GM20431 (cell line): ENCODE results near the gene ASS1.

ENCODE experiments used
- in situ Hi-C: fragments of 300-500 bp; cut with MseI, MboI; formaldehyde crosslinking; loops from one replicate; pipeline ENCODE4 v1.15.0; 2020; ENCODE audit warnings: low sequenced_read_pairs; ENCODE audit not compliant: unreplicated experiment

Gene ASS1

GRCh38 chr9:130417602-130418001, 27.2 kb upstream of the ASS1 start:
- in situ Hi-C loops = no loop called here

DNA sequence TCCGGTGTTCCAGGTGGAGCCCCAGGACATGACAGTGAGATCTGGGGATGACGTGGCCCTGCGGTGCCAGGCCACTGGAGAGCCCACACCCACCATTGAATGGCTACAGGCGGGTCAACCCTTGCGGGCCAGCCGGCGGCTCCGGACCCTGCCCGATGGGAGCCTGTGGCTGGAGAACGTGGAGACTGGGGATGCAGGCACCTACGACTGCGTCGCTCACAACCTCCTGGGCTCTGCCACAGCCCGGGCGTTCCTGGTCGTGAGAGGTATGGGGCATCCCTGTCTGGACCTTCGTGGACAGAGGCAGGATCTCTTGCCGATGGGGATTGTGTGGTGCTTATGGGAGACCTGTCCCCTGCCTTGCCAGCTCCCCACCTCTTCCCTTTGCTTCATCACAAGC, 26.0 kb upstream of the ASS1 start:
- in situ Hi-C loops = no loop called here

GRCh38 chr9:130419521-130420035, 25.2 kb upstream of the ASS1 start:
- in situ Hi-C loops = no loop called here

DNA sequence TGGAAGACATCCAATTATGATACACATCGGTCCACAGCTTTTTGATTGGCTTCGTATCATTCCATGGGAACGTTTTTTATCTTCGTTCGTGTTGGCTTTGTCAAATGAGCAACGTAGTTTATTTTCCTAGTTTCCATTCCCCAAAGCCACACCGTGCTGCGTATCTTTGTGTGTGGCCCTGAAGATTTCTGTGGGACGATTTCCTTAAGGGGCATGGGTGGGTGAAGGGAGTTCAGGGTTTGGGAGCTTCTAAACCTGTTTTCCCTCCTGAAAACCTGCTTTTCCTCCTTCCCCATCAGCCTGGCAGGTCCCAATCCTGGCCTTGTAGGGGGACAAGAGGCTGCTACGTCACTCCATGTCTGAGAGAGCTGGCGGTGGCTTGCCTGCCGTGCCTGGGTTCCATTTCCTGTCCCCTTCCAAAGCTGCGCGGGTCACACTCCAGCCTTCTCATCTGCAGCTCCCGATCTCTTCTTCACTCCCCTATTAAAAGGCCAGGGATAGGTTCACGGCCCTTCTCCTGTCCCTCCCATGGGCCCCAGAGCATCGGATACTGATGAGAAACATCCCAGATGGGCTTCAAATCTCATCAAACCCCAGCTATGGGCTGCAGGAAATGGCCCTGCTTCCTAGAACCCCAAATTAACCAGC, 23.5 kb upstream of the ASS1 start:
- in situ Hi-C loops = no loop called here

DNA sequence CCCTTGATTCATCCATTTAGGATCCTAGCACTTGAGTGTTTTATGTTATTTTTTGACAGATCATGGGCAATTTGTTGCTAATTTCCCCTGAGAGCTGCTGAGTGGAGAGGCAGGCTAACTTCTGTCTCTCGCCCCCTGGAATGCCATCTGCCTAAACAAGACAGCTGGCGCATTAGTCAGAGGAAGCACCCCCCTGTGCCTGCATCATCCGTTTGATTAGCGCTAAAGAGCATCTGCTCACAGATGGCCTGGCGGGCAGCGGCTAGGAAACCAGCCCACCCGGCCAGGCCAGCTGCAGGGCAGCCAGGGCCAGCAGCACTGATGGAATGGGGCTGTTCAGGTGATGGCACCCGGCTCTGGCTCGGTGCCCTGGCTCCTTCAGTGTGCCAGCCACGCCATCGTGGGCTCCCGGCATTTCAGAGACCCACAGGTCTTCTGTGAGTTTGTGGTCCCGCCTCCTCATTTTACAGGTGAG, 22.9 kb upstream of the ASS1 start:
- in situ Hi-C loops = no loop called here

DNA sequence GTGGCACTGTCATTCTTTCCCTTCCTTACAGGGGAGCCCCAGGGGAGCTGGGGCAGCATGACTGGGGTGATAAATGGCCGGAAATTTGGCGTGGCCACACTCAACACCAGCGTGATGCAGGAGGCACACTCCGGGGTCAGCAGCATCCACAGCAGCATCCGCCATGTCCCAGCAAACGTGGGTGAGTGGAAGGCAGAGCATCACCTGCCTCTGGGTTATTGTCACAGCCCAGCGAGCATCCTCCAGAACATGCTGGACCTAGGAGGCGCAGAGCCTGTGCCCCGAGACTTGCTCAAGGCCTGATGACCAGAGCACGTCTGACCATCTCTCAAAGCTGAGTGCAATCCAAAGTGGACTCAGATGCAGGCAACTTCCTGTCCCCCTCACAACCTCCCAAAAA, 22.2 kb upstream of the ASS1 start:
- in situ Hi-C loops = no loop called here

DNA sequence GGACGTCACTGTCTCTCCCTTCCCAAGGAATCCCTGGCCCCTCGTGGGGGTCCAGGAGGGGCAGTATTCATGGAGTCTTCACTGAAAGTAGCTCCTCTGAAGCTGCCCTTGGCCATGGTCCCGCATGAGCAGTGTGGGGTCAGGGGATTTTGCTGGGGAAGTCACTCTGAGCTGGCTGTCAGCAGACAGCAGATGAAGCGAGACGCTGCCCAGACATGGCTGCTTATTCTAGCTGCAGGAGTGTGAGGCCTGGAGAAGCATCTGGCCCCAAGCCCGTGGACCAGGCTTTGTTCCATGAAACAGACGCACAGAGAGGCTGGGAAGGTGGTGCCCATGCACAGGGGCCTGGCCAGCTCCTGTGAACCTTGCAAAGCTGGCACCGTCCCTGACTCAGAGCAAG, 21.5 kb upstream of the ASS1 start:
- in situ Hi-C loops = no loop called here

DNA sequence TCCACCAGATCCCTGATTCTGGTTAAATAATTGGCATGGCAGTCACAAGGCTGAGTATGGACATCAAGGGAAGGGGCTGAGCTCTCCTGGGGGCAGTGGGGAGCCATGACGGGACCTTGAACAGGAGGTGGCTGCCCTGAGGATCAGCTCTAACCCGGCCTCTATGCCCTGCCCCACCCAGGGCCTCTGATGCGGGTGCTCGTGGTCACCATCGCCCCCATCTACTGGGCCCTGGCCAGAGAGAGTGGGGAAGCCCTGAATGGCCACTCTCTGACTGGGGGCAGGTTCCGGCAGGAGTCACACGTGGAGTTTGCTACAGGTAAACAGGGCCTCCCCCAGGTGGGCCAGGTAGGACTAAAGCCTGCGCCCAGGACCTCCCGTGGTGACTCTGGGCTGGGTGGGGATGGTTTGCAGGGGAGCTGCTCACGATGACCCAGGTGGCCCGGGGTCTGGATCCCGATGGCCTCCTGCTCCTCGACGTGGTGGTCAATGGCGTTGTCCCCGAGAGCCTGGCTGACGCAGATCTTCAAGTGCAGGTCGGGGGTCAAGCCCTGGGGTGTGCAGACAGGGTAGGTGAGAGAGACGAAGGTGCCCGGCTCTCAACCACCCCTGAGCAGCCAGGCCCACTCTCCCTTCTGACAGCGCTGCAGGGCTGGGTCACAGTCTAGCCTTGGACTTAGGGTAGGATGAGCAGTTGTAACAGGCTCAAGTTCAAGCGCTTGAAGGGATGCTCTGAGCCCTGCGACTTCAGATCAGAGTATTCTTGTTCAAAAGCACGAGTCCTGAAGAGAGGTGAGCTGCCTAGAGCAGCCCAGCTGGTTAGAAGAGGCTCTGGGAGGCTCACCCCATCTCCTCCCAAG, 19.9 kb upstream of the ASS1 start:
- in situ Hi-C loops = no loop called here

- in situ Hi-C loops = no loop called here
Measured at GRCh38 chr9:130425741-130426466, 18.9 kb upstream of the ASS1 start.

DNA sequence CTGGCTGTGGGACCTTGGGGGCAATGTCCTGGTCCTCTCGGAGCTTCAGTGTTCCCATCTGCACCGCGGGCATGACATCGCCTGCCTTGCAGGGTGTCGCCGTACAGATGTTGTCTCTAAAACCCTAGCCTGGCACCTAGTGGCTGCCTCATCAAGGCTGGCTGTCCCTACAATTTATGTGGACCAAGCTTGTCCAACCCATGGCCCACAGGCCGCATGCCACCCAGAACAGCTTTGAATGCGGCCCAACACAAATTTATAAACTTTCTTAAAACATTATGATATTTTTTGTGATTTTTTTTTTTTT, 18.3 kb upstream of the ASS1 start:
- in situ Hi-C loops = no loop called here

GRCh38 chr9:130426883-130427282, 17.9 kb upstream of the ASS1 start:
- in situ Hi-C loops = no loop called here

- in situ Hi-C loops = no loop called here
Measured at GRCh38 chr9:130427326-130427725, 17.4 kb upstream of the ASS1 start.

- in situ Hi-C loops = no loop called here
Measured at GRCh38 chr9:130428086-130428665, 16.6 kb upstream of the ASS1 start.

DNA sequence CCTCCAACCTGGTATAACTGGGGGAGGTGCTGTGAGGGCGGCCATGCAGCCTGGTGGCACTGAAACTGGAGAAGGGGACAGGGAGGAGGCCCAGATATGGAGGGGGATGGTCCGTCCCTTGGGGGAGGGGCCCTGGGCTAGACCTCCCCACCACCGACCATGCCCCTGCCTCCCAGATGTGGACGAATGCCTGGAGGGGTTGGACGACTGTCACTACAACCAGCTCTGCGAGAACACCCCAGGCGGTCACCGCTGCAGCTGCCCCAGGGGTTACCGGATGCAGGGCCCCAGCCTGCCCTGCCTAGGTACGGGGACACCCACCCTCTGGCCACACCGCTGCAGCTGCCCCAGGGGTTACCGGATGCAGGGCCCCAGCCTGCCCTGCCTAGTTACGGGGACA, 15.4 kb upstream of the ASS1 start:
- in situ Hi-C loops = no loop called here

DNA sequence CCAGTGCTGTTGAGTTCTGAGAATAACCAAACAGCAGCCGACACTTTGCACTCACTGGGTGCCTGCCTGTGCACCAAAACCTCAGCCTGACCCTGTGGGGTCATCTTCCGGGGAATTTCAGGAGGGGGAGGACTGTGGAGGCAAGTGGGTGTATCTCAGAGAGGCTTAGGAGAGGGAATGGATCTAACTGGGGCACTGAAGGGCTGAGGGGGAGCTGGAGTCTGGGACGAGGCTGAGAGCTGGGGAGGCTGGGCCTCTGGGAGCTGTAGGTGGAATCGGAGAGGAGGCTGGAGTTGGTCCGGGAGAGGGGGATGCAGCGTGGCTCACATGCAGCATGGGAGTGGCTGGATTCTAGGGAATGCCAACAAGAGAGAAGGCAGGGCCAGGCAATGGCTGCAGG, 14.9 kb upstream of the ASS1 start:
- in situ Hi-C loops = no loop called here

DNA sequence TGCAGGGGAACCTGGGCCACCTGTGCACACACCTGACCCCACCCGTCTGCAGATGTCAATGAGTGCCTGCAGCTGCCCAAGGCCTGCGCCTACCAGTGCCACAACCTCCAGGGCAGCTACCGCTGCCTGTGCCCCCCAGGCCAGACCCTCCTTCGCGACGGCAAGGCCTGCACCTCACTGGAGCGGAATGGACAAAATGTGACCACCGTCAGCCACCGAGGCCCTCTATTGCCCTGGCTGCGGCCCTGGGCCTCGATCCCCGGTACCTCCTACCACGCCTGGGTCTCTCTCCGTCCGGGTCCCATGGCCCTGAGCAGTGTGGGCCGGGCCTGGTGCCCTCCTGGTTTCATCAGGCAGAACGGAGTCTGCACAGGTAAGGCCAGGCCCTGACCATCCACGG, 14.5 kb upstream of the ASS1 start:
- in situ Hi-C loops = no loop called here

DNA sequence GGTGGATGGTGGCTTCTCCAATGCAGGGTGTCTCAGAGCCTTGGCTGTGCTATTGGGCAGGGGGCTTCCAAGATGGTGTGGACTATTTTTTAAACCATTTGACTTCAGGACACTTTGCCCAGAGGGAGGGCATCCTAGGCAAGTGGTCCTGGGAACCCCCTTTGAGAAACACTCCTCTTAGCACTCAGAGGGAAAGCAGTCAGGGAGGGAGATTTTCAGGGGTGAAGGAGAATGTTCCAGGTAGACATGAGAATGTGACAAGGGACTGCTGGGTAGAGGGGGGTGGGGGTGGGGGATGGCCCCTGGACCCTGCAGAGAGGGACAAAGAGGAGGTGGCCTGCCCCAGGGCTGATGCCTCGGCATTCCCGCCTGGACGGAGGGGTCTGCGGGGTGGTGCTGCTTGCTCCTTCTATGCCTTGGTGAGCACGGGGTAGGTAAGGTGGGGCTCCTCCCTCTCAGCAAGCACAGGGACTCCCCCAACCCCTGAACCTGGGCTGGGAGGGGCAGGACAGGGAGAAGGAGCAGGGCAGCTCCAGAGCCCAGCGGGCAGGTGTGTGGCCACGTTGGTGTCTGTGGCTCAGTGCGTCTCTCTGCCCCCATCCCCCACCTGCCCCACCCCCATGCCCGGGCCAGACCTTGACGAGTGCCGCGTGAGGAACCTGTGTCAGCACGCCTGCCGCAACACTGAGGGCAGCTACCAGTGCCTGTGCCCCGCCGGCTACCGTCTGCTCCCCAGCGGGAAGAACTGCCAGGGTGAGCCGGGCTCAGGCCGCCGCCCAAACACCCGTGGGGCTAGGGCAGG, 13.8 kb upstream of the ASS1 start:
- in situ Hi-C loops = no loop called here

DNA sequence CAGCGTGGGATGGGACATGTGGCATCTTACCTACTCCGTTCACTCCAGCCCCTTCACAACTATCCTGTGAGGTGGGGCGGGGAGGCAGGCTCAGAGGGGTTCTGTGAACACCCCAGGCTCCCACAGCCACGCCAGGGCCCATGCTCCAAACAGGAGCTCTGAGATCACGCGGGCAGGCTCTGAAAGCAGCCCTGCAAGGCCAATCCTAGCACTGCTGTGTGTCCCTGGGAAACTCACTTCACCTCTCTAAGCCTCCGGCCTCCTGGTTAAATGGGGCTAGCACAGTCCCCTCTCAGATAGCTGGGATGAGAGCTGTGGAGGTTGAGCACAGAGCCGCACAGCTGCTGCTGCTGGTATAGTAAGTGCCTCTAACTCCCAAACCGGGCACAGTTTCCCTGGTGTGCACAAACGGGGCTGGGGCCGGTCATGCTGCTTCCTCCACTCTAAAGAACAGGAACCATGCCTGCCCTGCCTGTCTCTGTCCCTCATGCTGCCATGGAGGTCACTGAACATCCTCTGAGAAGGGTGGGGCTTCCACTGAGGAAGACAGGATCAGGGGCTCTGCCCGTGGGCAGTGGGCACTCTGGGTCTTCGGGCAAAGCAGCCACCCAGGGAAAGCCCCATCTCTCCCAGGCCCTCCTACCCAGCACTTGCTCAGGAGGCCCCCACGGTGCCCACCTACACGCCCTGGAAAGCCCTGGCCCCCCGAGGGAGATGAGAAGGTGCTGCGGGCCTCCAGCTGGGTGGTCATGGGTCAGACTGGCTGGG, 13.0 kb upstream of the ASS1 start:
- in situ Hi-C loops = no loop called here

DNA sequence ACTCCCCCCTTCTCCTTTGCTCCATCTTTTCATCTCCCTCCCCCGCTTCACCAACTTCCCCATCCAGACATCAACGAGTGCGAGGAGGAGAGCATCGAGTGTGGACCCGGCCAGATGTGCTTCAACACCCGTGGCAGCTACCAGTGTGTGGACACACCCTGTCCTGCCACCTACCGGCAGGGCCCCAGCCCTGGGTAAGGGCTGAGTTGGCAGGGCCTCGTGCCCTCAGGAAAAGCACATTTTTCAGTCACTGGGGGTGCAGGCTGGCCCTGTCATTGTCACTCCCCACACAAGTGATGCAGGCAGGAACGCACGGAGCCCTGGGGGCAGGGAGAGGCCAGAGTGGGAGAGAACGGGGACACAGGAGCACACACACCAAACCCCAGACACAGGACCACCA, 12.4 kb upstream of the ASS1 start:
- in situ Hi-C loops = no loop called here
